ENCODE results near the gene CTBP2. TPM values are rescaled to one million over a fixed set of nuclear protein-coding genes. Genes with fewer than 3 reads are reported as not detected.

The CTBP2 gene
- polyA plus RNA-seq, 1 donor (not counting 4 experiments of a cell fraction or from before 2014, with no cell fraction given) = 76.0 TPM

- TF ChIP-seq EZH2 (IDR thresholded peaks at IDR 0.05; ENCODE audit: low read length) = no peak
- no peak for TF ChIP-seq CTCF (optimal IDR thresholded peaks at IDR 0.05 in 1 of 3, IDR thresholded peaks at IDR 0.05 in 1 of 3, conservative IDR thresholded peaks at IDR 0.05 in 1 of 3; ENCODE audit: extremely low read depth in 1 of 3, insufficient read depth in 2 of 3, low read length in 3 of 3)
- Histone ChIP-seq H2AFZ (ENCODE audit: control insufficient read depth, low read length) (no peak overlapping the region), H3K9me3 (ENCODE audit: control insufficient read depth, low read depth, low read length) (no peaks in the 10 kb centered on the region), H3K27me3 (ENCODE audit: control insufficient read depth, extremely low read depth, insufficient read depth, low read length) (no peaks in the 10 kb centered on the region), H3K4me1 (ENCODE audit: control insufficient read depth, extremely low read depth, insufficient read depth, low read length) (peaks cover 4% of the 10 kb centered on the region), H3K79me2 (ENCODE audit: control insufficient read depth, insufficient read depth, low read length) (peaks cover 6% of the 10 kb centered on the region), H3K9ac (ENCODE audit: control insufficient read depth, extremely low read depth, insufficient read depth, low read length) (no peak overlapping the region), H3K9me1 (ENCODE audit: control insufficient read depth, extremely low read depth, insufficient read depth, low read length) (no peaks in the 10 kb centered on the region), H3K4me2 (ENCODE audit: control insufficient read depth, extremely low read depth, insufficient read depth, low read depth, low read length) (no peak overlapping the region), H3K27ac (ENCODE audit: control insufficient read depth, insufficient read depth, low read length) (no peak overlapping the region), H3K36me3 (ENCODE audit: control insufficient read depth in 2 of 2, extremely low read depth in 1 of 2, insufficient read depth in 2 of 2, low read length in 2 of 2) (peaks cover 48 to 59% of the 10 kb centered on the region in 2 experiments), H4K20me1 (ENCODE audit: control insufficient read depth, extremely low read depth, insufficient read depth, low read length) (peaks cover 3% of the 10 kb centered on the region), H3K4me3 (ENCODE audit: control insufficient read depth in 2 of 3, extremely low read depth in 1 of 3, insufficient read depth in 2 of 3, low read depth in 1 of 3, low read length in 3 of 3) (no peak overlapping the region)
- no peak for DNase-seq (ENCODE audit: low read depth, low spot score)
- dilution Hi-C loops (cut with MboI; ENCODE audit: extremely low pct_ligation_motif_present, low sequenced_read_pairs) = no loop called here
- no peak for FAIRE-seq
Observed at GRCh38 chr10:124998624-124999291, 161.6 kb downstream of the CTBP2 start.

GRCh38 chr10:124997771-124998623, 162.4 kb downstream of the CTBP2 start:
- Histone ChIP-seq H3K9me1 (ENCODE audit: control insufficient read depth, extremely low read depth, insufficient read depth, low read length) (no peaks in the 10 kb centered on the region), H2AFZ (ENCODE audit: control insufficient read depth, low read length) (no peak overlapping the region), H3K4me3 (ENCODE audit: control insufficient read depth in 2 of 3, extremely low read depth in 1 of 3, insufficient read depth in 2 of 3, low read depth in 1 of 3, low read length in 3 of 3) (no peak overlapping the region), H4K20me1 (ENCODE audit: control insufficient read depth, extremely low read depth, insufficient read depth, low read length) (no peaks in the 10 kb centered on the region), H3K27ac (ENCODE audit: control insufficient read depth, insufficient read depth, low read length) (no peak overlapping the region), H3K27me3 (ENCODE audit: control insufficient read depth, extremely low read depth, insufficient read depth, low read length) (no peaks in the 10 kb centered on the region), H3K9me3 (ENCODE audit: control insufficient read depth, low read depth, low read length) (no peaks in the 10 kb centered on the region), H3K9ac (ENCODE audit: control insufficient read depth, extremely low read depth, insufficient read depth, low read length) (no peak overlapping the region), H3K79me2 (ENCODE audit: control insufficient read depth, insufficient read depth, low read length) (peaks cover 2% of the 10 kb centered on the region), H3K36me3 (ENCODE audit: control insufficient read depth in 2 of 2, extremely low read depth in 1 of 2, insufficient read depth in 2 of 2, low read length in 2 of 2) (peaks cover 52 to 60% of the 10 kb centered on the region in 2 experiments), H3K4me1 (ENCODE audit: control insufficient read depth, extremely low read depth, insufficient read depth, low read length) (peaks cover 4% of the 10 kb centered on the region), H3K4me2 (ENCODE audit: control insufficient read depth, extremely low read depth, insufficient read depth, low read depth, low read length) (no peak overlapping the region)
- TF ChIP-seq CTCF (optimal IDR thresholded peaks at IDR 0.05 in 1 of 3, IDR thresholded peaks at IDR 0.05 in 1 of 3, conservative IDR thresholded peaks at IDR 0.05 in 1 of 3; ENCODE audit: extremely low read depth in 1 of 3, insufficient read depth in 2 of 3, low read length in 3 of 3) (no peak), EZH2 (IDR thresholded peaks at IDR 0.05; ENCODE audit: low read length) (no peak)
- dilution Hi-C loops (cut with MboI; ENCODE audit: extremely low pct_ligation_motif_present, low sequenced_read_pairs) = no loop called here
- DNase-seq (ENCODE audit: low read depth, low spot score) (no peak), FAIRE-seq (no peak)

Data from keratinocyte (primary cell).